Measurements from ENCODE around the gene NLK. TPM values are rescaled to one million over a fixed set of nuclear protein-coding genes. Genes with fewer than 3 reads are reported as not detected.

NLK gene
- total RNA-seq, 1 experiment from 2014 or later: 12.8 TPM

DNA sequence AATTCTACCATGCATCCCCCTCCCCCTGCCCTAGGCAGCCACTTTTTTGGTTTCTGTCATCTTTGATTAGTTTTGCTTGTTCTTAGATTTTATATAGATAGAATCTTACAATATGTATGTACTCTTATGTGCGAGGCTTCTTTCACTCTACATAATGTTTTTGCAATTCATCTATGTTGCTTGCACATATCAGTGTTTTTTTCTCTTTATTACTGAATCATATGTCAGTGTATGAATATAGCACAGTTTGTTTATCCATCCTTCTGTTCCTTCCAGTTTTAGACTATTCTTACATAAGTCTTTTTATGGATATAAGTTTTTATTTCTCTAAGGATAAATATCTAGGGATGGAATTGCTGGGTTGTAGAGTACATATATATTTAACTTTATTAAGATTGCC lies 26.6 kb downstream of the NLK start:
- Histone ChIP-seq H4K20me1 (ENCODE audit: insufficient read depth) (no peaks in the 10 kb centered on the region), H3K9me2 (ENCODE audit: insufficient read depth) (no peaks in the 10 kb centered on the region), H3K9me3 (ENCODE audit: control insufficient read depth in 1 of 2, insufficient read depth in 1 of 2, low read depth in 1 of 2, low read length in 2 of 2) (no peaks in the 10 kb centered on the region), H3K4me2 (ENCODE audit: low read length) (no peak overlapping the region), H2AFZ (ENCODE audit: low read depth, low read length, poor library complexity, severe bottlenecking) (no peak overlapping the region), H3K9ac (ENCODE audit: low read length) (no peak overlapping the region), H3K4me1 (ENCODE audit: control insufficient read depth in 1 of 2, insufficient read depth in 2 of 2, low read length in 2 of 2) (no peaks in the 10 kb centered on the region), H3K4me3 (replicated peaks in 1 of 2; ENCODE audit: low read depth in 1 of 2, low read length in 2 of 2) (no peak overlapping the region), H3K27ac (ENCODE audit: low read depth, low read length) (no peak overlapping the region), H3K79me2 (ENCODE audit: insufficient read depth, low read length) (peaks cover 53% of the 10 kb centered on the region; the same call in 1 of the 2 replicates), H3K27me3 (ENCODE audit: insufficient read depth, low read length) (no peaks in the 10 kb centered on the region), H3K36me3 (ENCODE audit: control insufficient read depth in 1 of 2, insufficient read depth in 2 of 2, low read length in 2 of 2) (no peaks in the 10 kb centered on the region)
- ATAC-seq (no peak), DNase-seq (ENCODE audit: low read depth, low spot score) (no peak)
- RAD21 ChIA-PET (ENCODE audit: low non-redundant PET in 1 of 2, low total read pairs in 2 of 2, uncharacterized antibody in 2 of 2, unreplicated experiment in 2 of 2): no interaction called here
- BruUV-seq (replicated peaks): no TSS peak
- intact Hi-C loops (cut with micrococcal nuclease): no loop called here
- TF ChIP-seq, protein P1, sequence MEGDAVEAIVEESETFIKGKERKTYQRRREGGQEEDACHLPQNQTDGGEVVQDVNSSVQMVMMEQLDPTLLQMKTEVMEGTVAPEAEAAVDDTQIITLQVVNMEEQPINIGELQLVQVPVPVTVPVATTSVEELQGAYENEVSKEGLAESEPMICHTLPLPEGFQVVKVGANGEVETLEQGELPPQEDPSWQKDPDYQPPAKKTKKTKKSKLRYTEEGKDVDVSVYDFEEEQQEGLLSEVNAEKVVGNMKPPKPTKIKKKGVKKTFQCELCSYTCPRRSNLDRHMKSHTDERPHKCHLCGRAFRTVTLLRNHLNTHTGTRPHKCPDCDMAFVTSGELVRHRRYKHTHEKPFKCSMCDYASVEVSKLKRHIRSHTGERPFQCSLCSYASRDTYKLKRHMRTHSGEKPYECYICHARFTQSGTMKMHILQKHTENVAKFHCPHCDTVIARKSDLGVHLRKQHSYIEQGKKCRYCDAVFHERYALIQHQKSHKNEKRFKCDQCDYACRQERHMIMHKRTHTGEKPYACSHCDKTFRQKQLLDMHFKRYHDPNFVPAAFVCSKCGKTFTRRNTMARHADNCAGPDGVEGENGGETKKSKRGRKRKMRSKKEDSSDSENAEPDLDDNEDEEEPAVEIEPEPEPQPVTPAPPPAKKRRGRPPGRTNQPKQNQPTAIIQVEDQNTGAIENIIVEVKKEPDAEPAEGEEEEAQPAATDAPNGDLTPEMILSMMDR (IDR thresholded peaks at IDR 0.05 in 2 of 3, conservative IDR thresholded peaks at IDR 0.05 in 1 of 3; ENCODE audit: borderline replicate concordance in 1 of 3, insufficient read depth in 1 of 3, low read depth in 2 of 3, low read length in 2 of 3): no peak
- TF ChIP-seq JUND (IDR thresholded peaks at IDR 0.05): no peak
- POLR2A ChIA-PET: no interaction called here
- CTCF ChIA-PET: no interaction called here

DNA sequence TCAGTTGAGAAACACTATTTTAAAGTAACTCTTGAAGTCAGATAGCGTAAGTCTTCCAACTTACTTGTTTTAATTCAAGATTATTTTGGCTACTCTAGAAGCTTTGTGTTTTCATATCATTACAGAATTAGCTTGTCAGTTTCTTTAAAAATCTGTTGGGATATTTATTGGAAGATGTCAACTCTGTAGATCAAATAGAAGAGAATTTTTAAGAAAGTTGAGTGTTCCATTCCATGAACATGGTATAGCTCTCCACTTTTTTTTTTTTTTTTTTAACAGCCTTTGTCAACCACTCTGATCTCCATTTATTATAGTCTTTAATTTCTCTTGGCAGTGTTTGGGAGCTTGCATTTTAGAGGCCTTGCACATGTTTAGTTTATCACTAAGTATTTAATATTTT lies 28.7 kb downstream of the NLK start:
- ATAC-seq (no peak), DNase-seq (ENCODE audit: low read depth, low spot score) (no peak)
- CTCF ChIA-PET: interaction anchor here (1.1 kb wide), 1 partner anchor 14 kb away, joined by 3 read pairs; no protein-coding TSS in a partner anchor
- TF ChIP-seq, protein P2, sequence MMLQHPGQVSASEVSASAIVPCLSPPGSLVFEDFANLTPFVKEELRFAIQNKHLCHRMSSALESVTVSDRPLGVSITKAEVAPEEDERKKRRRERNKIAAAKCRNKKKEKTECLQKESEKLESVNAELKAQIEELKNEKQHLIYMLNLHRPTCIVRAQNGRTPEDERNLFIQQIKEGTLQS (IDR thresholded peaks at IDR 0.05): no peak
- peaks cover 57% of the 10 kb centered on the region for H3K79me2 ChIP-seq (ENCODE audit: insufficient read depth, low read length)
- intact Hi-C loops (cut with micrococcal nuclease): no loop called here
- H3K4me1 ChIP-seq (ENCODE audit: control insufficient read depth in 1 of 2, insufficient read depth in 2 of 2, low read length in 2 of 2): no peaks in the 10 kb centered on the region
- no peak overlapping the region for H3K4me2 ChIP-seq (ENCODE audit: low read length)
- no peaks in the 10 kb centered on the region for H4K20me1 ChIP-seq (ENCODE audit: insufficient read depth)
- no peaks in the 10 kb centered on the region for H3K9me2 ChIP-seq (ENCODE audit: insufficient read depth)
- H2AFZ ChIP-seq (ENCODE audit: low read depth, low read length, poor library complexity, severe bottlenecking): no peak overlapping the region
- no peak overlapping the region for H3K9ac ChIP-seq (ENCODE audit: low read length)
- no peak overlapping the region for H3K4me3 ChIP-seq (replicated peaks in 1 of 2; ENCODE audit: low read depth in 1 of 2, low read length in 2 of 2)
- RAD21 ChIA-PET (ENCODE audit: low non-redundant PET in 1 of 2, low total read pairs in 2 of 2, uncharacterized antibody in 2 of 2, unreplicated experiment in 2 of 2): interaction anchor here in 1 of 2 experiments (0.6 kb wide), 1 partner anchor 133 kb away, joined by 3 read pairs; no protein-coding TSS in a partner anchor
- BruUV-seq (replicated peaks): no TSS peak
- POLR2A ChIA-PET: no interaction called here
- H3K36me3 ChIP-seq (ENCODE audit: control insufficient read depth in 1 of 2, insufficient read depth in 2 of 2, low read length in 2 of 2): no peaks in the 10 kb centered on the region
- H3K27ac ChIP-seq (ENCODE audit: low read depth, low read length): no peak overlapping the region
- H3K9me3 ChIP-seq (ENCODE audit: control insufficient read depth in 1 of 2, insufficient read depth in 1 of 2, low read depth in 1 of 2, low read length in 2 of 2): no peaks in the 10 kb centered on the region
- H3K27me3 ChIP-seq (ENCODE audit: insufficient read depth, low read length): no peaks in the 10 kb centered on the region

All from HCT116 (cell line).